NCI-H1436 (cell line): ENCODE measurements around the gene CSK.

Experiments used
- DNase-seq: peaks from one replicate; lab custom pipeline; 2025; lab: John Stamatoyannopoulos, UW

CSK gene

GRCh38 chr15:74826364-74826819 lies 44.5 kb downstream of the CSK start, which contains the start of gene CPLX3:
TSS of gene CPLX3 (plus strand) at chr15:74826627. CDS start at chr15:74826704, 77 bp downstream.
- no peak for DNase-seq

- DNase-seq, result no peak
Measured at GRCh38 chr15:74826921-74827320, 45.0 kb downstream of the CSK start.

- DNase-seq, result no peak
Measured at GRCh38 chr15:74827614-74828013, 45.7 kb downstream of the CSK start.

GRCh38 chr15:74828835-74829234 lies 47.0 kb downstream of the CSK start:
- no peak for DNase-seq

- no peak for DNase-seq
Measured at GRCh38 chr15:74829486-74829885, 47.6 kb downstream of the CSK start.

- DNase-seq, result no peak
Measured at GRCh38 chr15:74829991-74830390, 48.1 kb downstream of the CSK start.

GRCh38 chr15:74830868-74831267 lies 49.0 kb downstream of the CSK start:
- no peak for DNase-seq

GRCh38 chr15:74831813-74832495 lies 50.1 kb downstream of the CSK start:
- DNase-seq, result no peak

- DNase-seq, result no peak
Measured at GRCh38 chr15:74832826-74833225, 50.9 kb downstream of the CSK start.

GRCh38 chr15:74833376-74834107 lies 51.7 kb downstream of the CSK start:
- DNase-seq, result no peak

- no peak for DNase-seq
Measured at GRCh38 chr15:74835312-74835823, 53.5 kb downstream of the CSK start.

- no peak for DNase-seq
Measured at GRCh38 chr15:74836846-74837245, 55.0 kb downstream of the CSK start.

GRCh38 chr15:74837482-74838136 lies 55.7 kb downstream of the CSK start:
- DNase-seq, result no peak

GRCh38 chr15:74838137-74838516 lies 56.2 kb downstream of the CSK start:
- no peak for DNase-seq

- no peak for DNase-seq
Measured at GRCh38 chr15:74838746-74839525, 57.1 kb downstream of the CSK start.

- DNase-seq, result no peak
Measured at GRCh38 chr15:74839526-74840395, 57.9 kb downstream of the CSK start.

GRCh38 chr15:74840851-74841775 lies 59.2 kb downstream of the CSK start:
- no peak for DNase-seq

GRCh38 chr15:74841891-74842373 lies 60.1 kb downstream of the CSK start:
- no peak for DNase-seq

- peak; percentile 92 for DNase-seq
Measured at GRCh38 chr15:74842581-74843444, 60.9 kb downstream of the CSK start, which contains the start of gene ULK3. TSS of gene ULK3 (minus strand) at chr15:74843156. CDS start at chr15:74843105, 51 bp downstream.
